Peyer's patch (tissue), 4 donors: ENCODE measurements around the gene BAHD1.

Experiments used
- POLR2A ChIP-seq, 2 donors: fragments of 450-650 bp; IDR thresholded peaks; one replicate each; pipeline ENCODE4 v1.5.1; 2017; ENCODE audit warnings: antibody characterized with exemption in 2 of 2, mild to moderate bottlenecking in 2 of 2, moderate library complexity in 2 of 2
- TF ChIP-seq, protein P1 (sequence below), 6 experiments: fragments of 450-650 bp in 4 of 6; fragments of 200-600 bp in 2 of 6; sonication (generic) in 1 of 6; IDR thresholded peaks; one replicate each; pipeline ENCODE4 v1.5.1; 2017 to 2019; ENCODE audit warnings: antibody characterized with exemption in 6 of 6, mild to moderate bottlenecking in 3 of 6, moderate library complexity in 1 of 6

- TF ChIP-seq, protein P1, sequence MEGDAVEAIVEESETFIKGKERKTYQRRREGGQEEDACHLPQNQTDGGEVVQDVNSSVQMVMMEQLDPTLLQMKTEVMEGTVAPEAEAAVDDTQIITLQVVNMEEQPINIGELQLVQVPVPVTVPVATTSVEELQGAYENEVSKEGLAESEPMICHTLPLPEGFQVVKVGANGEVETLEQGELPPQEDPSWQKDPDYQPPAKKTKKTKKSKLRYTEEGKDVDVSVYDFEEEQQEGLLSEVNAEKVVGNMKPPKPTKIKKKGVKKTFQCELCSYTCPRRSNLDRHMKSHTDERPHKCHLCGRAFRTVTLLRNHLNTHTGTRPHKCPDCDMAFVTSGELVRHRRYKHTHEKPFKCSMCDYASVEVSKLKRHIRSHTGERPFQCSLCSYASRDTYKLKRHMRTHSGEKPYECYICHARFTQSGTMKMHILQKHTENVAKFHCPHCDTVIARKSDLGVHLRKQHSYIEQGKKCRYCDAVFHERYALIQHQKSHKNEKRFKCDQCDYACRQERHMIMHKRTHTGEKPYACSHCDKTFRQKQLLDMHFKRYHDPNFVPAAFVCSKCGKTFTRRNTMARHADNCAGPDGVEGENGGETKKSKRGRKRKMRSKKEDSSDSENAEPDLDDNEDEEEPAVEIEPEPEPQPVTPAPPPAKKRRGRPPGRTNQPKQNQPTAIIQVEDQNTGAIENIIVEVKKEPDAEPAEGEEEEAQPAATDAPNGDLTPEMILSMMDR (IDR thresholded peaks at IDR 0.05): no peak
- no peak for TF ChIP-seq POLR2A (IDR thresholded peaks at IDR 0.05)
Measured at GRCh38 chr15:40466426-40467260, 25.9 kb downstream of the BAHD1 start.
